ENCODE data around the gene RASAL1.

The RASAL1 gene

GRCh38 chr12:113181975-113182374, 46.4 kb upstream of the RASAL1 start:
- no peak for TF ChIP-seq REST (IDR thresholded peaks at IDR 0.05; ENCODE audit: insufficient read depth in 1 of 2, low read depth in 2 of 2, low read length in 2 of 2)
- TF ChIP-seq POLR2AphosphoS5 (IDR thresholded peaks at IDR 0.05; ENCODE audit: low read depth, low read length), result no peak
- no peak for TF ChIP-seq FOXP2 (optimal IDR thresholded peaks at IDR 0.05; ENCODE audit: borderline replicate concordance, extremely low read depth, extremely low read length, insufficient read depth)
- TF ChIP-seq TAF1 (IDR thresholded peaks at IDR 0.05; ENCODE audit: borderline replicate concordance, insufficient read depth, low read length), result no peak
- TF ChIP-seq SIN3A (IDR thresholded peaks at IDR 0.05; ENCODE audit: borderline replicate concordance, insufficient read depth, low read length), result no peak

GRCh38 chr12:113180333-113180732, 44.8 kb upstream of the RASAL1 start:
- TF ChIP-seq SIN3A (IDR thresholded peaks at IDR 0.05; ENCODE audit: borderline replicate concordance, insufficient read depth, low read length), result no peak
- TF ChIP-seq FOXP2 (optimal IDR thresholded peaks at IDR 0.05; ENCODE audit: borderline replicate concordance, extremely low read depth, extremely low read length, insufficient read depth), result no peak
- no peak for TF ChIP-seq TAF1 (IDR thresholded peaks at IDR 0.05; ENCODE audit: borderline replicate concordance, insufficient read depth, low read length)
- TF ChIP-seq POLR2AphosphoS5 (IDR thresholded peaks at IDR 0.05; ENCODE audit: low read depth, low read length), result no peak

GRCh38 chr12:113179023-113179422, 43.5 kb upstream of the RASAL1 start:
- TF ChIP-seq POLR2AphosphoS5 (IDR thresholded peaks at IDR 0.05; ENCODE audit: low read depth, low read length) (no peak), REST (IDR thresholded peaks at IDR 0.05; ENCODE audit: insufficient read depth in 1 of 2, low read depth in 2 of 2, low read length in 2 of 2) (no peak), TAF1 (IDR thresholded peaks at IDR 0.05; ENCODE audit: borderline replicate concordance, insufficient read depth, low read length) (no peak), SIN3A (IDR thresholded peaks at IDR 0.05; ENCODE audit: borderline replicate concordance, insufficient read depth, low read length) (no peak), FOXP2 (optimal IDR thresholded peaks at IDR 0.05; ENCODE audit: borderline replicate concordance, extremely low read depth, extremely low read length, insufficient read depth) (no peak)

GRCh38 chr12:113174461-113175384, 39.2 kb upstream of the RASAL1 start:
- TF ChIP-seq REST (IDR thresholded peaks at IDR 0.05; ENCODE audit: insufficient read depth in 1 of 2, low read depth in 2 of 2, low read length in 2 of 2), result no peak
- TF ChIP-seq FOXP2 (optimal IDR thresholded peaks at IDR 0.05; ENCODE audit: borderline replicate concordance, extremely low read depth, extremely low read length, insufficient read depth), result no peak
- no peak for TF ChIP-seq POLR2AphosphoS5 (IDR thresholded peaks at IDR 0.05; ENCODE audit: low read depth, low read length)
- TF ChIP-seq SIN3A (IDR thresholded peaks at IDR 0.05; ENCODE audit: borderline replicate concordance, insufficient read depth, low read length), result no peak
- no peak for TF ChIP-seq TAF1 (IDR thresholded peaks at IDR 0.05; ENCODE audit: borderline replicate concordance, insufficient read depth, low read length)

GRCh38 chr12:113173081-113173698, 37.6 kb upstream of the RASAL1 start:
- no peak for TF ChIP-seq FOXP2 (optimal IDR thresholded peaks at IDR 0.05; ENCODE audit: borderline replicate concordance, extremely low read depth, extremely low read length, insufficient read depth)
- no peak for TF ChIP-seq TAF1 (IDR thresholded peaks at IDR 0.05; ENCODE audit: borderline replicate concordance, insufficient read depth, low read length)
- TF ChIP-seq REST (IDR thresholded peaks at IDR 0.05; ENCODE audit: insufficient read depth in 1 of 2, low read depth in 2 of 2, low read length in 2 of 2), result no peak
- TF ChIP-seq SIN3A (IDR thresholded peaks at IDR 0.05; ENCODE audit: borderline replicate concordance, insufficient read depth, low read length), result no peak
- TF ChIP-seq POLR2AphosphoS5 (IDR thresholded peaks at IDR 0.05; ENCODE audit: low read depth, low read length), result no peak

Data from PFSK-1 (cell line).